Tibial artery (tissue), 4 donors: ENCODE data around the gene TRPM1.

ENCODE experiments used
- DNase-seq, 2 donors: peaks; one replicate each; pipeline ENCODE4 v3.0.0-alpha.2; 2019
- H3K27ac ChIP-seq, 2 donors: fragments of 200-600 bp; sonication (generic) in 1 of 2; 1 replicate in 1 of 2; 2 replicates in 1 of 2; pipeline ENCODE4 v1.5.1; 2018 to 2019; ENCODE audit warnings: mild to moderate bottlenecking in 1 of 2
- H3K27me3 ChIP-seq, 2 donors: fragments of 200-600 bp; sonication (generic) in 1 of 2; one replicate each; pipeline versions ENCODE4 v1.5.1 to v1.6.0; 2016 to 2019
- H3K36me3 ChIP-seq, 3 donors: fragments of 200-600 bp; sonication (generic) in 2 of 3; one replicate each; pipeline ENCODE4 v1.5.1; 2016 to 2019; ENCODE audit warnings: mild to moderate bottlenecking in 2 of 3
- H3K4me1 ChIP-seq, 4 donors: fragments of 200-600 bp; sonication (generic) in 2 of 4; 1 replicate in 3 of 4; 2 replicates in 1 of 4; pipeline ENCODE4 v1.5.1; 2016 to 2019
- H3K4me3 ChIP-seq, 2 donors: fragments of 200-600 bp; sonication (generic) in 1 of 2; 1 replicate in 1 of 2; 2 replicates in 1 of 2; pipeline ENCODE4 v1.5.1; 2018 to 2019; ENCODE audit warnings: mild to moderate bottlenecking in 2 of 2
- H3K9me3 ChIP-seq, 3 donors: fragments of 200-600 bp; sonication (generic) in 1 of 3; one replicate each; pipeline ENCODE4 v1.5.1; 2016 to 2019
- CTCF ChIP-seq, 2 experiments: fragments of 200-600 bp in 1 of 2; fragments of 450-650 bp in 1 of 2; IDR thresholded peaks; one replicate each; pipeline ENCODE4 v1.5.1; 2017 to 2019; ENCODE audit warnings: antibody characterized with exemption in 2 of 2, mild to moderate bottlenecking in 1 of 2, moderate library complexity in 1 of 2
- intact Hi-C: fragments of 100-400 bp; cut with DNase I; formaldehyde crosslinking; loops from one replicate; pipeline ENCODE4 v1.15.0; 2023; ENCODE audit warnings: low total_unique reads

Gene TRPM1

GRCh38 chr15:31086344-31086743 lies 15.2 kb downstream of the TRPM1 start:
- Histone ChIP-seq H3K4me1 (no peaks in the 10 kb centered on the region), H3K4me3 (no peak overlapping the region), H3K27me3 (no peaks in the 10 kb centered on the region), H3K9me3 (no peaks in the 10 kb centered on the region), H3K36me3 (no peaks in the 10 kb centered on the region), H3K27ac (no peak overlapping the region)
- intact Hi-C loops: no loop called here
- DNase-seq: no peak
- TF ChIP-seq CTCF (IDR thresholded peaks at IDR 0.05): no peak

- Histone ChIP-seq H3K36me3 (no peaks in the 10 kb centered on the region), H3K4me3 (no peak overlapping the region), H3K27ac (no peak overlapping the region), H3K27me3 (peaks cover 0 to 7% of the 10 kb centered on the region in 2 donors), H3K9me3 (no peaks in the 10 kb centered on the region), H3K4me1 (no peaks in the 10 kb centered on the region)
- DNase-seq: no peak
- intact Hi-C loops: no loop called here
- TF ChIP-seq CTCF (IDR thresholded peaks at IDR 0.05): no peak
Measured at GRCh38 chr15:31085359-31085758, 16.2 kb downstream of the TRPM1 start.

DNA sequence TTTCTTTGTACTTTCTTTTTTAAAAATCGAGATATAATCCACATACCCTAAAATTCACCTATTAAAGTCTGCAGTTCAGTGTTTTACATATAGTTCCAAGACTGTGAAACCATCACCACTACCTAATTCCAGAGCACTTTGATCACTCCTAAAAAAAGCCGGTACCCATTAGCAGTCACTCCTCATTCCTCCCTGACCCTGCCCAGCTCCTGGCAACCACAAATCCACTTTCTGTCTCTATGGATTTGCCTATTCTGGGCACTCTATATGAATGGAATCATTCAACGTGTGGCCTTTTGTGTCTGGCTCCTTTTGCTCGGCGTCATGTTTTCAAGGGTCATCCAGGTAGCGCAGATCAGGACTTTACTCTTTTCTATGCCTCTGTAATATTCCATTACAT lies 17.3 kb downstream of the TRPM1 start:
- H3K36me3 ChIP-seq: no peaks in the 10 kb centered on the region
- no peak overlapping the region for H3K27ac ChIP-seq
- TF ChIP-seq CTCF (IDR thresholded peaks at IDR 0.05): no peak
- intact Hi-C loops: no loop called here
- H3K27me3 ChIP-seq: peaks cover 0 to 14% of the 10 kb centered on the region in 2 donors
- no peak overlapping the region for H3K4me3 ChIP-seq
- no peaks in the 10 kb centered on the region for H3K4me1 ChIP-seq
- no peaks in the 10 kb centered on the region for H3K9me3 ChIP-seq
- no peak for DNase-seq

GRCh38 chr15:31083370-31083780 lies 18.1 kb downstream of the TRPM1 start:
- no peak for TF ChIP-seq CTCF (IDR thresholded peaks at IDR 0.05)
- intact Hi-C loops: no loop called here
- DNase-seq: no peak
- Histone ChIP-seq H3K36me3 (no peaks in the 10 kb centered on the region), H3K4me3 (no peak overlapping the region), H3K9me3 (no peaks in the 10 kb centered on the region), H3K27me3 (peaks cover 0 to 20% of the 10 kb centered on the region in 2 donors), H3K4me1 (no peaks in the 10 kb centered on the region), H3K27ac (no peak overlapping the region)

- Histone ChIP-seq H3K9me3 (no peaks in the 10 kb centered on the region), H3K27me3 (peaks cover 0 to 23% of the 10 kb centered on the region in 2 donors), H3K27ac (no peak overlapping the region), H3K4me3 (no peak overlapping the region), H3K36me3 (no peaks in the 10 kb centered on the region), H3K4me1 (no peaks in the 10 kb centered on the region)
- TF ChIP-seq CTCF (IDR thresholded peaks at IDR 0.05): no peak
- no peak for DNase-seq
- intact Hi-C loops: no loop called here
Measured at GRCh38 chr15:31082771-31083369, 18.7 kb downstream of the TRPM1 start.
